EL (cell line): ENCODE measurements around the gene SYCE3.
"Not testable (repeated sequence)": the region's sequence is repeated elsewhere in the genome, so short reads cannot be mapped to it uniquely, and the experiment has no call there.

Source experiments
- DNase-seq: peaks from one replicate; pipeline ENCODE4 v3.0.0-alpha.2; 2016

SYCE3 gene

GRCh38 chr22:50547263-50547985, 15.3 kb downstream of the SYCE3 start:
- no peak for DNase-seq

DNA sequence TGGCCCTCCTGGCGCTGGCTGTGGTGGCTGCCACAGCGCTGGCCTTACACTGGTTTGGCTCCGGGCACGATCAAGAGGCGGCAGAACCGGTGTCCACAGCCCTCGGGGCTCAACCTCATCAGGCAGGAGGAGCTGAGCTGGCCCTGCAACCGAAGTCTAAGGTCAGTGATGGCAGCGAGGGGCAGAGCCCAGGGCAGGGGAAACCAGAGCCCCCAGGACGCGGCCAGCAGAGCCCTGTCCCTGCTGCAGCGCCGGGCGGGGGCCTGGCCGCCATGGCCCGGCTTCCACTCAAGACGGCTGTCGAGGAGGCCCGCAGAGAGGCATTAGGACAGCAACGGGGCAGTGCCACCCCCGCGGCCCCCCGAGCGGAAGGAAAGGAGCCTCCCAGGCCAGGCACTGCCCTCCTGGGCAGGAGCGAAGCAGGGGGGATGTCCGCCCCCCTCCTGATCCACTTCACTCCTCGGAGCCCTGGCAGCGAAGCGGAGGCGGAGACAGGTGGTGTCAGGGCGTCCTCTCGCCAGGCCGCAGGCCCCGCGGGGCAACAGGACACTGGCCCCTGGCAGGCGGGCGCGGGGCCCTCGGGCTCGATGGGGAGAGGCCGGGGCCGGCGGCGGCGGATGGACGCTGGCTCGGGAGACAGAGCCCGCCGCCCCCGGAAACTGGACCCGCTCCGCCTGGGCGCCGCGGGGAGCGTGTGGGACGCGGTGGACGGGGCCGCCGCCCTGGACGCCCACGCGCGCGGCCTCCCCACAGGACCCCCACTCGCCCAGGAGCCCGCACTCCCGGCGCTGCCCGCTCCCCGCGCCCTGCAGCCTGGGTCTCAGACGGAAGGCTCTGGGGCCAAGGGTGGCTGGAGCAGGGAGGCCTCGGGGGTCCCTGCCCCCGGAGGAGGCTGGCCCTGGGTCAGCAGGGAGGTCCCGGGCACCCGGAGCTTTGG, 16.1 kb downstream of the SYCE3 start:
- DNase-seq = no peak

GRCh38 chr22:50545522-50546325, 17.0 kb downstream of the SYCE3 start, which contains the start of gene KLHDC7B:
Gene KLHDC7B (plus strand): TSS chr22:50545899. CDS start chr22:50546244, 345 bp downstream.
- DNase-seq = peak; percentile 32

- DNase-seq = no peak
Measured at GRCh38 chr22:50544746-50545253, 17.9 kb downstream of the SYCE3 start.

GRCh38 chr22:50544078-50544745, 18.5 kb downstream of the SYCE3 start:
- DNase-seq = peak; percentile 80

DNA sequence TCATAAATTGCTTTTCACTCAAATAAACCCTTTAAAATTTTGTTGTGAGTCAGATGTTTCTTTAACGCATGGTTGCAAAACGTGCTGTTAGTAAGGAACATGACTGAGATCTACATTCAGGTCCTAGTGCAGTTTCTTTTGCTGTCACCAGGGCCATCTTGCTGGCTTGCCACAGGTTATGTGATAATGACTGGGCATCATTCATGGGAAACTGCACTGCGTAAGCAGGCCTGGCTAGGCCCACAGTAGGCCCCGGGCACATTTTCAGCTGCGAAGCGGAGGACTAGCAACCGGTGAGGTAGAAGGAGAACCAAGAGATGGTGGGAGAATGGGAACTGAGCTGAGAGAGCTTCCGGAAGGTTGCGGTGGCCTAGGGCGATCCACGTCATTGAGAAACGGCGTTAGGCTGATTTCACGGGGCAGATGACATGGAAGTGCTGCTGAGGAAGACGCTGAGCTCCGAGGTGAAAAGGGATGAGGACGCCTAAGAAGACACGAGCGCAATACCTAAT, 20.2 kb downstream of the SYCE3 start:
- no peak for DNase-seq

GRCh38 chr22:50541667-50542026, 21.1 kb downstream of the SYCE3 start:
- peak; percentile 88 for DNase-seq

GRCh38 chr22:50540381-50540780, 22.3 kb downstream of the SYCE3 start:
- no peak for DNase-seq

- DNase-seq = no peak
Measured at GRCh38 chr22:50537765-50538164, 25.0 kb downstream of the SYCE3 start.

DNA sequence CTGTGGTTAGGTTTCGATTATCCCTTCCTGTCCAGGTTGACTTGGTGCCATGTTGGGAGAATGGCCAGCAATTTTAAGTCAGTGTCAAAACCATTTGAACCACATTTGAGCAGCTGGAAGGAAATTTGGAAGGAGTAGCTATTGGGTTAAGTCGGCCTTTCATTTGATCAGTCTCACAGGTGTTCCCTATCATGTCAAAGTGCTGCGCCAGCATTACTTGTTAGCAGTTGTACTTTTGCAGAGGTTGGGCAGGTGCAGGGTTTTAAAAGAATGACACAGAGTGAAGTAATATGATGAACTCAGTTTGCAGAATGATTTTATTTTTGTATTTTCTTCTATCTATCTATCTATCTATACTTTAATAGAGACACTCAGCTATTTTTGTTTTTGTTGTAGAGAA, 26.5 kb downstream of the SYCE3 start:
- DNase-seq = no peak

GRCh38 chr22:50535113-50535512, 27.6 kb downstream of the SYCE3 start:
- DNase-seq = no peak

- DNase-seq = not testable (repeated sequence)
Measured at GRCh38 chr22:50533856-50534711, 28.6 kb downstream of the SYCE3 start.

DNA sequence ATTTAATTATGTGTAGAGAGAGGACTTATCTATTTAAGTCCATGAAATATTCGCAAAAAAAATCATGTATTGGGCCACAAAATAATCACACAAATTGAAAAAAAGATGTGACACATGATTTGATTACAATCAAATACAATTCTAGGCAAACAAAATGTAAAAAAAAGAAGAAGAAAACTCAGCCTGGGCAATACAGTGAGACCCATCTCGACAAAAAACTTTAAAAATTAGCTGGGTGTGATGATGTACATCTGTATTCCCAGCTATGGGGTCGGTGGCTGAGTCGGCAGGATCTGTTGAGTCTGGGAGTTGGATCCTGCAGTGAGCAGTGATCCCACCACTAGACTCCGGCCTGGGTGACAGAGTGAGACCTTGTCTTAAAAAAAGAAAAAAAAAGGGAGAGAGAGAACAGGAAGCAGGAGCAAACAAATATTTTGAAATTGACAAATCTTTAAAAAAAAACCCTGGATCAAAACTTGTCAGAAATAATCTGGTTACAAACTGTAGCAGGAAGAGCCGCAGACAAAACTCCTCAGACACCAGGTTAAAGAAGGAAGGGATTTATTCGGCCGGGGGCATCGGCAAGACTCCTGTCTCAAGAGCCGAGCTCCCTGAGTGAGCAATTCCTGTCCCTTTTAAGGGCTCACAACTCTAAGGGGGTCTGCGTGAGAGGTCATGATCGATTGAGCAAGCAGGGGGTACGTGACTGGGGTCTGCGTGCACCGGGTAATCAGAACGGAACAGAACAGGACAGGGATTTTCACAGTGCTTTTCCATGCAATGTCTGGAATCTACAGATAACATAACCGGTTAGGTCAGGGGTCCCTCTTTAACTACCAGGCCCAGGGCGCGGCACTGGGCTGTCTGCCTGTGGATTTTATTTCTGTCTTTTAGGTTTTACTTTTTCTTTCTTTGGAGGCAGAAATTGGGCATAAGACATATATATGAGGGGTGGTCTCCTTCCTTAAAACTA, 29.6 kb downstream of the SYCE3 start:
- DNase-seq = no peak

GRCh38 chr22:50531962-50532674, 30.6 kb downstream of the SYCE3 start:
- peak; percentile 74 for DNase-seq

DNA sequence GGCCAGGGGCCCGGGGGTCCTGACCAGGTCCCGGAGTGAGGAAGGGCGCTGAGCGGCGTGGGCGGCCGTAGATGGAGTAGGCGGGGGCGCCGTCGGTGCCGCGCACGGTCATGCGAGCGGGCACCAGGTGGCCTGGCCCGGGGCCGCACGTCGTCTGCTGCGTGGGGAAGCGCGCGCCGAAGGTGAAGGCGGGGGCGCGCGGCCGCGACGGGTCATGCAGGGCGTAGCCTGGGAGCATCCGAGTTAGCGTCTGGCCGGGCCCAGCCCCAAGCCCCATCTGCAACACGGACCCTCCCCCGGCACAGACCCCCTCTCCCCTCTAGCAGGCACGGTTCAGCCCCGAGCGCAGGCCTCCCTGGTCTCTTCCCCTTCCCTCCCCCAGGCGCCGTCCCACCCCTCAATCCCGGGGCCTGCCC, 31.2 kb downstream of the SYCE3 start:
- DNase-seq = peak; percentile 32

GRCh38 chr22:50530877-50531545, 31.7 kb downstream of the SYCE3 start:
- DNase-seq = peak; percentile 79

DNA sequence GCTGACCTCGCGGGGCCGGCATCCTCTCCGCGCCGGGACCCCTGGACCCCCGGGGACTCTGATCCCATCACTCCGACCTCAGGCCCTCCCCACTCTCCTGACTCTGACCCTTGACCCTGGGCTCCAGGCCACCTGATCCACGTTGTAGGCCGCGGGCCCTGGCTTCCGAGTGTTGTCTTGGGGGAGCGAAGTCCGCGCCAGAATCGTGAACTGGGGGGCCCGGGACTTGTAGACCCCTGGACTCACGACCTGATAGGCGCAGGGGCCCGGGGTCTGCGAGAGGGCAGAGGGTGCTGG, 32.2 kb downstream of the SYCE3 start:
- no peak for DNase-seq

DNA sequence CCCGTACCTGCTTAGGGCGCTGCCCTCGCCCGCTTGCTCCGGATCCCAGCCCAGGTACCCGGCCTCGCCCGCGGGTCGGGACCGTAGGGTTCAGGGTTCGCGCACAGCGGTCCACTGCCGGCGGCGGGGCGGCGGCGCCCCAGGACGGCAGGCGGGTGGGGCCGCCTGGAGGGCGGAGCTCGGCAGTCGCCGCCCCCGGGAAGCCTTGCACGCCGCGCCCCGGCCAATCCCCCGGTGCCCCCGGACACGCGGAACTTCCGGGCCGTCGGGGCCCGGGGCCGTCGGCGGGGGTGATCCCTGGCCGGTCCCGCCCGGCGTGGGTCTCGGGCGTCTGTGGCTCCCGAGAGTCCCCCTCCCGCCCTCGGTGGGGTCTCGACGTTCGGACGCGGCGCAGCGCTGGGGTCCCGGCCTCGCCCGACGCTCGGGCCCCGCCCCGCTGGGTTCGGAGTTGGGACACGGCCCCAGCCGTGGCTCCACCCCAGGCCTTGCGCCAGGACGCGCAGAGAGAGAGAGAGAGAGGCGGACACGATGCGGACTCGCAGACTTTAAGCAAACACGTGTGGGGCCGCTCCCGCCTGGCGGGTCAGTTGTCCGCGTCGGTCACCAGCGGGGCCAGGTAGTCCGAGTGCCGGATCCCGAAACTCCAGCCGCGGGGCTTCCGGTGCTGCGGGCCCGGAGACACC, 32.7 kb downstream of the SYCE3 start, which contains the start of gene TYMP:
TSS of gene TYMP (minus strand) at position 116 of the 683 bp plus-strand sequence. CDS start 303 bp downstream, outside the sequence.
- DNase-seq = peak; percentile 85
